GM18520 (cell line): ENCODE data around the gene TCOF1.

ENCODE experiments used
- ATAC-seq: cut with Tn5 transposase; IDR thresholded peaks from one replicate; pipeline ENCODE4 v1.9.1; 2021; ENCODE audit not compliant: unreplicated experiment

TCOF1 gene

GRCh38 chr5:150347451-150347850 is 10.0 kb upstream of the TCOF1 start:
- no peak for ATAC-seq

GRCh38 chr5:150349681-150350275 is 7.7 kb upstream of the TCOF1 start:
- ATAC-seq: no peak

DNA sequence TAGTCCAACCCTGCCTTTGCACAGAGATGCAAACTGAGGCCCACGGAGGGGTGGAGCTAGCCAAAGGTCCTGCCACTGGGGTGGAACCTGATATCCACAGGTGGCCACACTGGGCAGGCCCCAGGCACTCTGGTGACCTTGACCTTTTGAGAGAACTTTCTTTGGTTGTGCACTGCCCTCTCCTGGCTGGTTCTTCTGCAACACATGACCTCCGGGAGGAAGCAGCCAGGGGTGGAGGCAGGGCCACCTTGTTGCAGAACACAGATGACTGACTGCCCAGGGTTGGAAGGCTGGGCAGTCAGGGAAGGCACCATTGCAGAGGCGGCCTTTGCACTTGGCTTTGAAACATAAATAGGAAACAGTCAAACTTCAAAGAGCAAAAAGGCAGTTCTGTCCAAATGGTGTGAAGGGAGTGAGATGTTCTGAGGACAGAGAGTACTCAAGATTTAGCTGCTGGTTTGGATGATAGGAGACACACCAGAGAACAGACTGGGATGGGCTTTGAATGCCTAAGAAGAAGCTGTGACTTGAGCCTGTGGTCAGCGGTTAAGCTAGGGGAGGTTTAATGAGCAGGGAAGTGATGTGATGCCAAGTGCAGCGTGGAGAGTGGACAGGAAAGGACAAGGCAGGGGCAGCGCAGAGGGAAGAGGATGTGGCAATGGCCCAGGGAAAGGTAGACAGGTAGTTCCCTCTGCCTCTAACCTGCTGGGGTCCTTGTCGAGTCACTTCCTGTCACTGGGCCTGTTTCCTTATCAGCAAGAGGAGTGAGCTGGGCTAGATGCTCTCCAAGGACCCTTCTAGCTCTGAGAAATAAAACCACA is 6.8 kb upstream of the TCOF1 start:
- peak; percentile 96 for ATAC-seq

- no peak for ATAC-seq
These were observed 5.1 kb upstream of the TCOF1 start for GRCh38 chr5:150352244-150353031.

GRCh38 chr5:150353032-150353675 is 4.3 kb upstream of the TCOF1 start:
- ATAC-seq: no peak

- no peak for ATAC-seq
These were observed 1.7 kb upstream of the TCOF1 start for GRCh38 chr5:150355791-150356190.

GRCh38 chr5:150356575-150357294 is 762 bp upstream of the TCOF1 start:
- ATAC-seq: no peak

GRCh38 chr5:150358261-150359095 is 981 bp downstream of the TCOF1 start:
- no peak for ATAC-seq

- ATAC-seq: peak; percentile 28
These were observed 3.8 kb downstream of the TCOF1 start for GRCh38 chr5:150361301-150361700.

DNA sequence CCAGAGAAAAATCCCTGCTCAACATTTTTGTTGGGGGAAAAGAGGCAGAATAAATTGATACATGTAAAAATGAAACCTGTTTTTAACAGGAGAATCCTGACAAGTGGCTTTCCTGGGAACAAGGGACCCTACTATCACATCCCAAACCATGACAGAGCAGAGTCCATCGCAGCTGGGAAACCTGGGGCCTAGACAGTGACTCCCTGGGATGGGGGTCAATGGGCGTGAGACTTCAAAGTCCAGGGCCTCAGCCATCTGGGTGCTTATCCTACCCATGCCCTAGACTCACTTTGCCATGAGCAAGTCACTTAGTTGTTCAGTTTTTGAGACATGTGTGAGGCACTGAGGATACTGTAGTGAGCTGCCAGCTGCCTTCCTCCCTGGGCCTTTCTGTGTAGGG is 5.7 kb downstream of the TCOF1 start:
- no peak for ATAC-seq

DNA sequence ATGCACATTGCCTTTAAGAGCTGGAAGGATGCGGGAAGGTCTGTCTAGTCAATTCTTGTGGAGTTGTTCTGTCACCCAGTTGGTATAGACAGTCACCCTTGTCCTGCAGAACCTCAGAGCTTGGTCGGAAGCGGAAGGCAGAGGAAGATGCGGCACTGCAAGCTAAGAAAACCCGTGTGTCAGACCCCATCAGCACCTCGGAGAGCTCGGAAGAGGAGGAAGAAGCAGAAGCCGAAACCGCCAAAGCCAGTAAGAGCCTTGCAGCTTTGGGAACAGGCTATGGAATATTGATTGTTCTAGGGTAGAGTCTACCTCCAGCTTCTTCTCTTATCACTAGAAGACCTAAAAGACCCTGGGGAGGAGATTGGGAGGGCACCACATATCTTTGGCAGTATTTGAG is 6.5 kb downstream of the TCOF1 start:
- no peak for ATAC-seq

- ATAC-seq: no peak
These were observed 11.0 kb downstream of the TCOF1 start for GRCh38 chr5:150368526-150368925.

GRCh38 chr5:150372639-150373038 is 15.1 kb downstream of the TCOF1 start:
- ATAC-seq: no peak

- ATAC-seq: no peak
These were observed 17.2 kb downstream of the TCOF1 start for GRCh38 chr5:150374651-150375050.

DNA sequence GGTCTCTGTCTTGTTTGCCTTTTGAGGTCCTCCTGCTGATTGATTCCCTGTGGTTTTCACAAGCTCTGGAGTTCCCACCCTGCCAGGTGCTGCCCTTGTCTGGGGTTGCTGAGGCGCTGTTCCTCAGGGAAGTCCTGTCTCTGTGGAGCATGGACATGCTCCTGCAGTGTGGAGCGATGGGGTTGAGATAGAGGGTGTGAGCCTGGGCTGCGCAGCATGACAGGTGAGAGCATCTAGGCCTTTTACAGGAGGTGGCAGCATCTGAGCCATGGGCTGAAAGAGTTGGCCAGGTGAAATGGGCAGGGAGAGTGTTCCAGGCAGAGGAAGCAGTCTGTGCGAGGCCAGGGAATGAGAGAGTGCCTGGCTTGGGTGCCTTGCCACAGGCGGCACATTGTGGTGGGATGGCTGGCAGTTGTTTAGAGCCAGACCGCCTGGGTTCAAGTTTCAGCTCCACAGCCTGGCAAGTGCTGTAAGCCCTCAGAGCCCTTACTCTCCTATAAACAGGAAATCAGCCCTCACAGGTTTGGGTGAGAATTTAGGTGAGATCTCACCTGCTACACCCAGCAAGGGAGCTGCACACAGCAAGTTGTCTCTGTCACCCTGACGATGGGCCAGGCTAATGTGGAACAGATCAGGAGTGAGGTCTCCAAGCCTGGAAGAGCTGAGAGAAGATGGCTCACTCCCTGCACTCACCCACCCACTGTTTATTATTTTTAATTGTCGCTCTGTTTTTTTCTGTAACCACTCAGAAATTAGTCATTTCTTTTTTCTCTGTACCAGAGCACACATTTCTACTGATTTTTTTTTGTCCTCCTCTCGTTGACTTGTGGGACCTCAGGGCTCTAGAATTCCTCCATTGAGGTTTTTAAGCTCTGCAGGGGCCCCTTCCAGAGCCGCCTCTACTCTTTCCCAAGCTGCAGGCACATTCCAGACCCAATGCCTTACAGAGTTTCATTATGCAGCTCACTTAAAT is 19.6 kb downstream of the TCOF1 start:
- no peak for ATAC-seq

DNA sequence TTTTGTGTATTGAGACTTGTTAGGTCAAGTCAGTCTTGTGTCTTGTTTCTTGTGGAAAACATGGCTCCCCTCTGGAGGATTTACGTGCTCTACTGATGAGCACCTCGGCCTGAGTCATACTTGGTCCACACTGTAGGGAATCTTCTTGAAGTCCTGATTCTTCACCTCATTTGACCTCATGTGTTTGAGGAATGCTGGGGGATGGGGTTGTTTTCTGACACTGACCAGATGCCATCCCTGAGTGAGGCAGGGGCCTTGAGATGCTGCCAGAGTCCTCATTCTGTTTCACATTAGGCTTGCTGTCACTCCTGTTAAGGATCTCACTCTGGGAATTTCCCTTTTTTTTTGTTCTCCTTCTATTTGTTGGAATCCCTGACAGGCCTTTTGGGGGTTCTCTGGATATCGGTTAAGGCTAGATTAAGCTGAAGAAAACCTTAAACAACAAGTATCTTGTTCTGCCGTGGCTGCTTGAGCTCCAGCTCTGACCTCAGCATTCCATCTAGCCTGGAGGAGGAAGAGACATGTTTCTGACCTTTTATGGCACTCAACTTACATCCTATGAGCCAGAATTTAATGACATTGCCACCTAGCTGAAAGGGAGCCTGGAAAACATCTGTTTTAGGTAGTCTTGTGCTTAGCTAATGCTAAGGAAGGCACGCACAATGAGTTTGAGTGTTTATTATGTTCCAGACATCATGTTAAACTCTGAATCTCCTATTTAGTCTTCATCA is 20.6 kb downstream of the TCOF1 start:
- no peak for ATAC-seq

DNA sequence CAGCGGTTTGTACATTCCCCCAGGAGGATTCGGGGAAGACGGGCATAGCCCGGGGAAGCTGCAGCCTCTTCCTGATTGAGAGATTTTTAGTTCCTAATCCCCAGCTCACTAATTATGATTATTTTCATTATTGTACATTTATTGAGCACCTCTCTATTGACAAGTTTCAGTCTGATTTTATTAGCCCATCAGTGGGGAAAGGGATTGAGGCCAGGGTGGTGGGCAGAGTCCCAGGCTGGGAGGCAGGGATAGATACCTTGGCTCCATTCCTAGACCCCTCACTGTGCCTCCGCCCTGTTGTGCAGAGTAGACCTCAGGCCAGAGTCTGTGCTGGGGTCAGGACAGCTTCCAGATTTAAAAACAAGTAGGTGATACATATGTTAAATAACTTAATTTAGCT is 27.2 kb downstream of the TCOF1 start:
- no peak for ATAC-seq
